Adrenal gland (tissue), 12 donors: ENCODE results near the gene ZRANB1. TPM values are rescaled to one million over a fixed set of nuclear protein-coding genes. Genes with fewer than 3 reads are reported as not detected.
"Not testable (repeated sequence)": the region's sequence is repeated elsewhere in the genome, so short reads cannot be mapped to it uniquely, and the experiment has no call there.

Experiments
- DNase-seq, 7 donors: peaks; one replicate each; pipeline ENCODE4 v3.0.0-alpha.2; 2019 to 2020
- H3K27ac ChIP-seq, 5 donors: fragments of 200-600 bp; sonication (generic) in 4 of 5; 1 replicate in 3 of 5; 2 replicates in 2 of 5; pipeline versions ENCODE4 v1.5.1 to v1.8.0; 2016 to 2020; ENCODE audit warnings: mild to moderate bottlenecking in 1 of 5
- H3K27me3 ChIP-seq: fragments of 200-600 bp; 2 replicates; pipeline ENCODE4 v1.8.0; 2021
- H3K36me3 ChIP-seq, 2 donors: fragments of 200-600 bp; replicated peaks in 1 of 2; 1 replicate in 1 of 2; 2 replicates in 1 of 2; pipeline versions ENCODE4 v1.5.1 to v1.8.0; 2018 to 2022
- H3K4me1 ChIP-seq, 2 donors: fragments of 200-600 bp; replicated peaks in 1 of 2; 1 replicate in 1 of 2; 2 replicates in 1 of 2; pipeline versions ENCODE4 v1.5.1 to v1.8.0; 2018 to 2021
- H3K4me3 ChIP-seq, 4 donors: fragments of 200-600 bp; sonication (generic) in 3 of 4; one replicate each; pipeline ENCODE4 v1.5.1; 2016 to 2018
- H3K9me3 ChIP-seq, 3 donors: fragments of 200-600 bp; sonication (generic) in 1 of 3; replicated peaks in 1 of 3; 1 replicate in 2 of 3; 2 replicates in 1 of 3; pipeline versions ENCODE4 v1.5.1 to v1.8.0; 2016 to 2021
- CTCF ChIP-seq, 6 experiments: fragments of 450-650 bp in 4 of 6; fragments of 200-600 bp in 2 of 6; sonication (generic) in 1 of 6; IDR thresholded peaks; 1 replicate in 5 of 6; 2 replicates in 1 of 6; pipeline versions ENCODE4 v1.5.1 to v1.8.0; 2016 to 2021; ENCODE audit warnings: antibody characterized with exemption in 6 of 6, mild to moderate bottlenecking in 2 of 6, moderate library complexity in 1 of 6
- POLR2A ChIP-seq, 2 donors: fragments of 450-650 bp; IDR thresholded peaks; one replicate each; pipeline ENCODE4 v1.6.1; 2017; ENCODE audit warnings: antibody characterized with exemption in 2 of 2, mild to moderate bottlenecking in 2 of 2, moderate library complexity in 1 of 2
- WGBS, 4 donors: extraction: QIAGEN DNeasy Blood & Tissue Kit in 2 of 4; methylation state at CpG; one replicate each; pipeline versions ENCODE4 v1.1.5 to v1.1.7; 2013 to 2017; 5-methylcytosine and 5-hydroxymethylcytosine counted together
- intact Hi-C, 2 donors: fragments of 100-400 bp; cut with DNase I; formaldehyde crosslinking; loops; one replicate each; pipeline versions ENCODE4 v1.14.1 to v1.15.0; 2022 to 2023
- polyA plus RNA-seq, 3 donors: library from polyadenylated mRNA; stranded (reverse); fragments of 200-250 nt in 2 of 3; fragments of 350-450 nt in 1 of 3; fragmentation: Illumina TruSeq in 1 of 3; extraction: RNeasy Lipid Tissue Mini Kit (QIAGEN cat#74804) in 1 of 3; gene quantifications; one replicate each; pipeline ENCODE4 v1.2.3, GENCODE V29; 2013 to 2014
- total RNA-seq, 9 donors: library from RNA; depleted of rRNA in 4 of 9; stranded (reverse); fragments of >200 nt in 4 of 9; fragments of 120-200 nt in 1 of 9; fragmentation: NEBNext Ultra II Directional in 1 of 9; extraction: Animal tissue kit (Norgen Biotek cat#: 25700) in 1 of 9; gene quantifications; one replicate each; pipeline versions ENCODE4 v1.1.0 to v1.2.4, GENCODE V29; 2013 to 2023
- donor health status: healthy with polysubstance abuse.
- donor health status: Bipolar disorder and iron deficiency.
- donor health status: DM: yes; HTN: yes; CAD: no.
- donor health status: DM: no; HTN: no; CAD: no.
- donor health status: DM: no; HTN: no; CAD: no.
- donor health status: DM: yes; HTN: yes; CAD: no.

The ZRANB1 gene
- total and polyA plus RNA-seq, 12 donors, result 20.2 to 64.7 (median 38.0) TPM

- peaks cover 0 to 70% of the 10 kb centered on the region in 2 donors for H3K36me3 ChIP-seq
- H3K9me3 ChIP-seq, result no peaks in the 10 kb centered on the region
- TF ChIP-seq CTCF (IDR thresholded peaks at IDR 0.05) (no peak), POLR2A (IDR thresholded peaks at IDR 0.05) (no peak)
- intact Hi-C loops, result no loop called here
- H3K27ac ChIP-seq, result no peak overlapping the region
- no peaks in the 10 kb centered on the region for H3K27me3 ChIP-seq
- H3K4me1 ChIP-seq, result peaks cover 0 to 9% of the 10 kb centered on the region in 2 donors
- no peak overlapping the region for H3K4me3 ChIP-seq
- WGBS, 4 donors, result 82 to 85% (median 84%) methylated on average over 5 of the region's 5 CpGs
- no peak for DNase-seq
Measured at GRCh38 chr10:124985162-124985561, 43.2 kb downstream of the ZRANB1 start.

- TF ChIP-seq CTCF (IDR thresholded peaks at IDR 0.05) (no peak), POLR2A (IDR thresholded peaks at IDR 0.05) (no peak)
- H3K36me3 ChIP-seq, result peaks cover 0 to 82% of the 10 kb centered on the region in 2 donors
- no peak for DNase-seq
- peak overlapping the region in 1 of 5 donors; percentile 17 for H3K27ac ChIP-seq
- H3K27me3 ChIP-seq, result no peaks in the 10 kb centered on the region
- H3K9me3 ChIP-seq, result no peaks in the 10 kb centered on the region
- whole genome bisulfite sequencing, 4 donors, result 29 to 60% (median 48%) methylated on average over 1 of the region's 1 CpG
- intact Hi-C loops, result no loop called here
- peaks cover 0 to 11% of the 10 kb centered on the region in 2 donors for H3K4me1 ChIP-seq
- H3K4me3 ChIP-seq, result no peak overlapping the region
Measured at GRCh38 chr10:124987788-124988187, 45.9 kb downstream of the ZRANB1 start.

GRCh38 chr10:124988753-124989152, 46.8 kb downstream of the ZRANB1 start:
- DNase-seq, result peak in 1 of 7 donors; percentile 45
- H3K27me3 ChIP-seq, intact Hi-C loops, H3K4me3 ChIP-seq, H3K9me3 ChIP-seq, H3K27ac ChIP-seq: not testable (repeated sequence)
- Histone ChIP-seq H3K4me1 (peaks cover 0 to 13% of the 10 kb centered on the region in 2 donors), H3K36me3 (peaks cover 0 to 84% of the 10 kb centered on the region in 2 donors)
- 89 to 91% (median 90%) methylated on average over 4 of the region's 4 CpGs for WGBS, 4 donors

- peak in 3 of 7 donors; percentile 33 to 61 (median 39) for DNase-seq
- H3K9me3 ChIP-seq, result no peaks in the 10 kb centered on the region
Measured at GRCh38 chr10:124989526-124989925, 47.6 kb downstream of the ZRANB1 start.

More at GRCh38 chr10:124989526-124989925, 47.6 kb downstream of the ZRANB1 start:
- TF ChIP-seq POLR2A (IDR thresholded peaks at IDR 0.05), result no peak
- no peak for TF ChIP-seq CTCF (IDR thresholded peaks at IDR 0.05)
- Histone ChIP-seq H3K27me3 (no peaks in the 10 kb centered on the region), H3K36me3 (peaks cover 0 to 84% of the 10 kb centered on the region in 2 donors), H3K27ac (peak overlapping the region in 1 of 5 donors; percentile 22), H3K4me3 (no peak overlapping the region), H3K4me1 (peaks cover 0 to 13% of the 10 kb centered on the region in 2 donors)
- 76 to 86% (median 79%) methylated on average over 9 to 10 of the region's 10 CpGs for WGBS, 4 donors
- intact Hi-C loops, result no loop called here
